Measurements from ENCODE around the gene PAGE1.

The PAGE1 gene

DNA sequence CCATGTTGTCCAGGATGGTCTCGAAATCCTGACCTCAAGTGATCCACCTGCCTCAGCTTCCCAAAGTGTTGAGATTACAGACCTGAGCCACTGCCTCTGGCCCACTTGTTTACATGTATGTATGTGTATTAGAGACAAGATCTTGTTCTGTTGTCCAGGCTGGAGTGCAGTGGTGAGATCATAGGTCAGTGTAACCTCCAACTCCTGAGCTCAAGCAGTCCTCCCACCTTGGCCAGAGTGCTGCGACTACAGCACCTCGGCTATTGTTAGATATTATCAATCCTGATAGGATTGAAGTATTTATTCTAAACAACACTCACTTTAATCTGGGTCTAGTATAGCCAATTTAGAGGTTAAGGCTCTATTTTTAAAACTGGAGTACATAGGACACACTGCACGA lies 36.0 kb downstream of the PAGE1 start:
- peaks cover 76 to 98% (median 94%) of the 10 kb centered on the region in 11 experiments for H3K27me3 ChIP-seq
- no peak overlapping the region for H3K27ac ChIP-seq
- H3K4me2 ChIP-seq = no peak overlapping the region
- no peak overlapping the region for H3K9ac ChIP-seq
- H3K4me3 ChIP-seq = no peak overlapping the region
- peaks cover 0 to 4% (median 0%) of the 10 kb centered on the region in 11 experiments; a peak in 3 of 22 replicates for H4K20me1 ChIP-seq
- no peaks in the 10 kb centered on the region for H3K9me3 ChIP-seq (replicated peaks in 1 of 11)
- H3K36me3 ChIP-seq = no peaks in the 10 kb centered on the region
- no peak for TF ChIP-seq Cebpa-rat (IDR thresholded peaks at IDR 0.05)
- H3K4me1 ChIP-seq = no peaks in the 10 kb centered on the region

DNA sequence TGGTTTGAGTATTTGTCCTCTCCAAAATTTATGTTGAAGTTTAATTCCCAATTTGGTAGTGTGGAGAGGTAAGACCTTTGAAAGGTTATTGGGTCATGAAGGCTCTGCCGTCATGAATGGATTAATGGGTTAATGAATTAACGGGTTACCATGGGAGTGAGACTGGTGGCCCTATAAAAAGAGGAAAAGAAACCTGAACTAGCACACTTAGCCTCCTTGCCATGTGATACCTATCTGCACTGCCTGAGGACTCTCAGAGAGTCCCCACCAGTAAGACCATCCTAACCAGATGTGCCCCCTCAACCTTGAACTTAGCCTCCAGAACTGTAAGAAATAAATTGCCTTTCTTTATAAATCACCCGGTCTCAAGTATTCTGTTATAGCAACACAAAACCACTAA lies 39.3 kb downstream of the PAGE1 start:
- no peaks in the 10 kb centered on the region for H3K4me1 ChIP-seq
- H3K9ac ChIP-seq = no peak overlapping the region
- H3K4me2 ChIP-seq = no peak overlapping the region
- no peak for TF ChIP-seq Cebpa-rat (IDR thresholded peaks at IDR 0.05)
- no peaks in the 10 kb centered on the region for H3K9me3 ChIP-seq (replicated peaks in 1 of 11)
- H3K36me3 ChIP-seq = no peaks in the 10 kb centered on the region
- no peak overlapping the region for H3K4me3 ChIP-seq
- H4K20me1 ChIP-seq = no peaks in the 10 kb centered on the region; a peak in 3 of 22 replicates
- peaks cover 71 to 98% (median 85%) of the 10 kb centered on the region in 11 experiments for H3K27me3 ChIP-seq
- H3K27ac ChIP-seq = no peak overlapping the region

DNA sequence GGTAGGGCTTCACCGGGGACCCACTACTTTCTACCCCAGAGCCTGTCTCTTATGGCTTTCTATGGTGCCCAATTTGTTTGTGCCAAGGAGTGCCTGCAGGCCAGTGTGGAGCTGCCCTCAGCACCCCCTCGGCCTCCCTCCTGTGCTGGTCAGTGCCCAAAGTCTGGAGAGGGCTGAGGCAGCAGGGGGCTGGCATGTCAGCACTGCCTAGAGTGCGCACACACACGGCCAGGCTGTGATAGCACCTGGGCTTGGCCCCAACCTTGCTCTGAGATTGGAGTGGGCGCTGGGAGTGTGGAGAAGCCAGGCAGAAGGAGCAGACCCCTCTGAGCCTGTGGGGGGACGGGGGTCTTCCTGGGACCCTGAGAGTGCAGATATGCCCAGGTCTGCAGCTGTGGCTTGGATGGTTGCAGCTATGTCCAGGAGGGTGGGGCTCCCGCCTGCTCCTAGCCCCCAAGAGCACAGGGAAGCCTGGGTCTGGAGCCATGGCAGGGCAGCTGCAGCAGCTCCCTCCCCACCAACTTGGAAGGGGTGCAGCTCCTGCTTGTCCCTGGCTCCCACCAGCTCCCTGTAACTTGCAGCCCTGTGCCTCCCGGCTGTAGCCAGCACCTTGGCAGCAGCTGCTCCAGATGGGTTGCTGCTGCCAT lies 50.7 kb downstream of the PAGE1 start:
- no peak overlapping the region for H3K9ac ChIP-seq
- H3K4me1 ChIP-seq = 0 out of 20 replicates have a peak, but pooled peaks cover 0 to 4% (median 0%) of the 10 kb centered on the region in 10 experiments
- no peak overlapping the region for H3K4me2 ChIP-seq
- peaks cover 87 to 100% (median 91%) of the 10 kb centered on the region in 11 experiments for H3K27me3 ChIP-seq
- peaks cover 0 to 6% (median 0%) of the 10 kb centered on the region in 11 experiments; a peak in 5 of 22 replicates for H4K20me1 ChIP-seq
- no peak for TF ChIP-seq Cebpa-rat (IDR thresholded peaks at IDR 0.05)
- H3K9me3 ChIP-seq (replicated peaks in 1 of 11) = peaks cover 0 to 10% (median 0%) of the 10 kb centered on the region in 11 experiments; a peak in 2 of 22 replicates
- no peaks in the 10 kb centered on the region for H3K36me3 ChIP-seq
- H3K27ac ChIP-seq = no peak overlapping the region
- no peak overlapping the region for H3K4me3 ChIP-seq
